GM12892 (cell line): ENCODE results near the gene ATP6V0C.
"Not testable (repeated sequence)": the region's sequence is repeated elsewhere in the genome, so short reads cannot be mapped to it uniquely, and the experiment has no call there.

Experiments
- DNase-seq: peaks from one replicate; pipeline ENCODE4 v3.0.0; 2011; ENCODE audit not compliant: insufficient read length
- FAIRE-seq: peaks from 2 replicates; lab custom pipeline; 2011; peaks lifted over from hg19 to GRCh38; lab: Jason Lieb, UNC
- POLR2A ChIP-seq: IDR thresholded peaks from 2 replicates; pipeline ENCODE4 v1.6.1; 2011; ENCODE audit warnings: low read depth, low read length, control low read depth
- POLR2AphosphoS5 ChIP-seq: IDR thresholded peaks from 2 replicates; pipeline ENCODE4 v1.6.1; 2011; ENCODE audit warnings: low read depth, low read length, control low read depth
- TAF1 ChIP-seq: IDR thresholded peaks from 2 replicates; pipeline ENCODE4 v1.6.1; 2011; ENCODE audit warnings: low read depth, mild to moderate bottlenecking, control low read depth, low read length, borderline replicate concordance

Gene ATP6V0C

GRCh38 chr16:2476345-2476720 lies 37.4 kb upstream of the ATP6V0C start:
- FAIRE-seq: no peak

GRCh38 chr16:2476741-2477140 lies 37.0 kb upstream of the ATP6V0C start:
- FAIRE-seq: no peak
- TF ChIP-seq POLR2AphosphoS5: no peak
- no peak for TF ChIP-seq POLR2A
- no peak for TF ChIP-seq TAF1
- no peak for DNase-seq

More at GRCh38 chr16:2476345-2476720, 37.4 kb upstream of the ATP6V0C start:
- DNase-seq: no peak
- TF ChIP-seq POLR2A (no peak), POLR2AphosphoS5 (no peak), TAF1 (no peak)

GRCh38 chr16:2477327-2477726 lies 36.4 kb upstream of the ATP6V0C start:
- DNase-seq: no peak
- no peak for FAIRE-seq

GRCh38 chr16:2478279-2478678 lies 35.5 kb upstream of the ATP6V0C start:
- DNase-seq: no peak
- TF ChIP-seq TAF1: no peak
- TF ChIP-seq POLR2AphosphoS5: no peak
- no peak for TF ChIP-seq POLR2A
- FAIRE-seq: no peak

More at GRCh38 chr16:2477327-2477726, 36.4 kb upstream of the ATP6V0C start:
- TF ChIP-seq TAF1 (no peak), POLR2AphosphoS5 (no peak), POLR2A (no peak)

GRCh38 chr16:2479996-2480395 lies 33.8 kb upstream of the ATP6V0C start:
- not testable (repeated sequence) for DNase-seq, FAIRE-seq

GRCh38 chr16:2480948-2481347 lies 32.8 kb upstream of the ATP6V0C start:
- FAIRE-seq (no peak), DNase-seq (no peak)
- no peak for TF ChIP-seq POLR2AphosphoS5
- TF ChIP-seq POLR2A: no peak
- no peak for TF ChIP-seq TAF1

- TF ChIP-seq TAF1 (no peak), POLR2A (no peak), POLR2AphosphoS5 (no peak)
- FAIRE-seq: no peak
- DNase-seq: no peak
Measured at GRCh38 chr16:2481676-2482075, 32.1 kb upstream of the ATP6V0C start.

- FAIRE-seq (no peak), DNase-seq (no peak)
- TF ChIP-seq POLR2AphosphoS5 (no peak), POLR2A (no peak), TAF1 (no peak)
Measured at GRCh38 chr16:2482249-2482648, 31.5 kb upstream of the ATP6V0C start.

GRCh38 chr16:2482708-2483534 lies 30.8 kb upstream of the ATP6V0C start:
- FAIRE-seq (no peak), DNase-seq (no peak)
- TF ChIP-seq TAF1 (no peak), POLR2AphosphoS5 (no peak), POLR2A (no peak)

- no peak for TF ChIP-seq POLR2AphosphoS5
- no peak for TF ChIP-seq TAF1
- no peak for TF ChIP-seq POLR2A
- DNase-seq: no peak
- FAIRE-seq: no peak
Measured at GRCh38 chr16:2483939-2484897, 29.5 kb upstream of the ATP6V0C start.

- TF ChIP-seq POLR2A (no peak), TAF1 (no peak), POLR2AphosphoS5 (no peak)
- no peak for FAIRE-seq
- no peak for DNase-seq
Measured at GRCh38 chr16:2484898-2485508, 28.7 kb upstream of the ATP6V0C start.

- DNase-seq (no peak), FAIRE-seq (no peak)
- TF ChIP-seq TAF1: no peak
- TF ChIP-seq POLR2A: no peak
- no peak for TF ChIP-seq POLR2AphosphoS5
Measured at GRCh38 chr16:2485811-2486507, 27.8 kb upstream of the ATP6V0C start.
